ENCODE measurements around the gene ZNF839. TPM values are rescaled to one million over a fixed set of nuclear protein-coding genes. Genes with fewer than 3 reads are reported as not detected.

ZNF839 gene
- total RNA-seq, 1 donor from 2014 or later = 8.5 TPM

- peak; percentile 61 to 66 for ATAC-seq
- H3K4me3 ChIP-seq = peak overlapping the region; percentile 96
- no peaks in the 10 kb centered on the region for H3K9me3 ChIP-seq
- intact Hi-C loops (cut with DNase I) = no loop called here
- no peak for TF ChIP-seq CTCF (IDR thresholded peaks at IDR 0.05)
- H3K27me3 ChIP-seq (ENCODE audit: low read depth) = no peaks in the 10 kb centered on the region
- H3K27ac ChIP-seq = peak overlapping the region; percentile 95
- peak; percentile 73 for DNase-seq
- peaks cover 20% of the 10 kb centered on the region for H3K36me3 ChIP-seq
- peaks cover 27% of the 10 kb centered on the region for H3K4me1 ChIP-seq
These were observed 43.8 kb downstream of the ZNF839 start for GRCh38 chr14:102363182-102363943.

GRCh38 chr14:102370305-102370809 is 50.8 kb downstream of the ZNF839 start:
- TF ChIP-seq CTCF (IDR thresholded peaks at IDR 0.05) = no peak
- intact Hi-C loops (cut with DNase I) = no loop called here
- H3K27me3 ChIP-seq (ENCODE audit: low read depth) = no peaks in the 10 kb centered on the region
- H3K36me3 ChIP-seq = peaks cover 6% of the 10 kb centered on the region
- DNase-seq (peak; percentile 53), ATAC-seq (peak; percentile 78 to 81)
- H3K27ac ChIP-seq = peak overlapping the region; percentile 64
- H3K4me1 ChIP-seq = peaks cover 12% of the 10 kb centered on the region
- H3K4me3 ChIP-seq = no peak overlapping the region
- no peaks in the 10 kb centered on the region for H3K9me3 ChIP-seq

- Histone ChIP-seq H3K4me3 (no peak overlapping the region), H3K9me3 (no peaks in the 10 kb centered on the region), H3K4me1 (peaks cover 12% of the 10 kb centered on the region), H3K27me3 (ENCODE audit: low read depth) (no peaks in the 10 kb centered on the region), H3K36me3 (peaks cover 6% of the 10 kb centered on the region), H3K27ac (no peak overlapping the region)
- intact Hi-C loops (cut with DNase I) = no loop called here
- no peak for TF ChIP-seq CTCF (IDR thresholded peaks at IDR 0.05)
- no peak for ATAC-seq
- DNase-seq = no peak
These were observed 51.8 kb downstream of the ZNF839 start for GRCh38 chr14:102371361-102371760.

- Histone ChIP-seq H3K36me3 (peaks cover 21% of the 10 kb centered on the region), H3K4me3 (no peak overlapping the region), H3K27me3 (ENCODE audit: low read depth) (no peaks in the 10 kb centered on the region), H3K27ac (no peak overlapping the region), H3K9me3 (no peaks in the 10 kb centered on the region), H3K4me1 (peaks cover 12% of the 10 kb centered on the region)
- intact Hi-C loops (cut with DNase I) = no loop called here
- no peak for TF ChIP-seq CTCF (IDR thresholded peaks at IDR 0.05)
- DNase-seq (no peak), ATAC-seq (no peak)
These were observed 53.6 kb downstream of the ZNF839 start for GRCh38 chr14:102373110-102373509.

DNA sequence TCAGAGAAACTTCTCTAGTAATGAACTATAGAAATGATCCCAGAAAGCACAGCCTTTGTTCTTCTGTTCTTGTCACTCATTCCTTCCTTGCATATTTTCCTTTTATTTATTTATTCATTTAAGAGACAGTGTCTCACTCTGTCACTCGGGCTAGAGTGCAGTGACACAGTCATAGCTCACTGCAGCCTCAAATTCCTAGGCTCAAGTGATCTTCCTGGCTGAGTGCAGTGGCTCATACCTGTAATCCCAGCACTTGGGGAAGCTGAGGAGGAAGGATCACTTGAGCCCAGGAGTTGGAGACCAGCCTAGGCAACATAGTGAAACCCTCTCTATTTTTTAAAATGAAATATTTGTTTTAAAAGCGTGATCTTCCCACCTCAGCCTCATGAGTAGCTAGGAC is 54.7 kb downstream of the ZNF839 start:
- intact Hi-C loops (cut with DNase I) = no loop called here
- Histone ChIP-seq H3K4me1 (peaks cover 12% of the 10 kb centered on the region), H3K9me3 (no peaks in the 10 kb centered on the region), H3K27me3 (ENCODE audit: low read depth) (no peaks in the 10 kb centered on the region), H3K36me3 (peaks cover 31% of the 10 kb centered on the region), H3K4me3 (no peak overlapping the region), H3K27ac (no peak overlapping the region)
- ATAC-seq (peak in 1 of 2 donors; percentile 53), DNase-seq (no peak)
- no peak for TF ChIP-seq CTCF (IDR thresholded peaks at IDR 0.05)

Measured in lower lobe of right lung (tissue), 2 donors.